Measurements from ENCODE around the gene CCDC142. TPM values are rescaled to one million over a fixed set of nuclear protein-coding genes. Genes with fewer than 3 reads are reported as not detected.

The CCDC142 gene
- total RNA-seq, 1 donor: 19.5 TPM

Other genes starting within 250 kb of the CCDC142 start
- 0.65 and 1.1 TPM in 2 replicates for gene SLC4A5, start 139.6 kb downstream of the CCDC142 start, total RNA-seq
- gene DCTN1, start 102.7 kb downstream of the CCDC142 start, total RNA-seq: 139 and 141 TPM in 2 replicates
- 0.19 TPM in 1 of 2 replicates, not detected in the other for gene C2orf81, start 61.4 kb downstream of the CCDC142 start, total RNA-seq
- gene WDR54, start 61.3 kb downstream of the CCDC142 start, total RNA-seq: 32.2 and 36.9 TPM in 2 replicates
- gene RTKN, start 41.1 kb downstream of the CCDC142 start, total RNA-seq: 10.8 and 17.0 TPM in 2 replicates
- 9.5 and 10.5 TPM in 2 replicates for gene INO80B, start 27.9 kb downstream of the CCDC142 start, total RNA-seq
- 29.4 and 39.2 TPM in 2 replicates for gene WBP1, start 24.6 kb downstream of the CCDC142 start, total RNA-seq
- 57.5 and 69.2 TPM in 2 replicates for gene MOGS, start 17.6 kb downstream of the CCDC142 start, total RNA-seq
- 18.8 and 20.6 TPM in 2 replicates for gene MRPL53, start 10.3 kb downstream of the CCDC142 start, total RNA-seq
- 11.1 and 15.0 TPM in 2 replicates for gene TTC31, start 83 bp upstream of the CCDC142 start, total RNA-seq
- 2.9 and 3.8 TPM in 2 replicates for gene LBX2, start 16.6 kb upstream of the CCDC142 start, total RNA-seq
- gene PCGF1, start 24.7 kb upstream of the CCDC142 start, total RNA-seq: 13.3 and 14.0 TPM in 2 replicates
- gene TLX2, start 31.5 kb upstream of the CCDC142 start, total RNA-seq: not detected in 2 replicates
- gene DQX1, start 43.2 kb upstream of the CCDC142 start, total RNA-seq: under 0.01 and 0.10 TPM in 2 replicates
- 96.4 and 116 TPM in 2 replicates for gene AUP1, start 46.7 kb upstream of the CCDC142 start, total RNA-seq
- 32.9 and 42.8 TPM in 2 replicates for gene HTRA2, start 46.9 kb upstream of the CCDC142 start, total RNA-seq
- 1.6 and 2.2 TPM in 2 replicates for gene LOXL3, start 70.9 kb upstream of the CCDC142 start, total RNA-seq
- gene DOK1, start 71.7 kb upstream of the CCDC142 start, total RNA-seq: 11.5 and 14.7 TPM in 2 replicates
- gene M1AP, start 165.3 kb upstream of the CCDC142 start, total RNA-seq: not detected in 2 replicates
- 3.6 TPM in 2 replicates for gene SEMA4F, start 171.2 kb upstream of the CCDC142 start, total RNA-seq

All from vein endothelial cell (primary cell).